Stimulated activated CD4-positive, alpha-beta T cell treated with anti-CD3 and anti-CD28 coated beads, Interleukin-1b, Interleukin-23, amount 100 ng/mL, for 1 hour (primary cell): ENCODE measurements around the gene FMO1.
"Not testable (repeated sequence)": the region's sequence is repeated elsewhere in the genome, so short reads cannot be mapped to it uniquely, and the experiment has no call there.

Experiments
- DNase-seq, 2 donors: peaks; one replicate each; pipeline ENCODE4 v3.0.0-alpha.2; 2020; ENCODE audit warnings: low read depth in 2 of 2

FMO1 gene

DNA sequence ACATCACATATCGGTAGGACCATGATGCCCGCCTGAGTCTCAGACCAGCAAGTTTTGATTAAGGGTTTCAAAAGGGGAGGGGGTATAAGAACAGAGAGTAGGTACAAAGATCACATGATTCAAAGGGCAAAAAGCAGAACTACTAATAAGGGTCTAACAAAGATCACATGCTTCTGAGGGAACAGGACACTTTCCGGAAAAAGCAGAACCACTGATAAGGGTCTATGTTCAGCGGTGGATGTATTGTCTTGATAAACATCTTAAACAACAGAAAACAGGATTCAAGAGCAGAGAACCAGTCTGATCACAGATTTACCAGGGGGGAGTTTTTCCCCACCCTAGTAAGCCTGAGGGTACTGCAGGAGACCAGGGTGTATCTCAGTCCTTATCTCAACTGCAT, 12.1 kb upstream of the FMO1 start:
- DNase-seq = not testable (repeated sequence)

DNA sequence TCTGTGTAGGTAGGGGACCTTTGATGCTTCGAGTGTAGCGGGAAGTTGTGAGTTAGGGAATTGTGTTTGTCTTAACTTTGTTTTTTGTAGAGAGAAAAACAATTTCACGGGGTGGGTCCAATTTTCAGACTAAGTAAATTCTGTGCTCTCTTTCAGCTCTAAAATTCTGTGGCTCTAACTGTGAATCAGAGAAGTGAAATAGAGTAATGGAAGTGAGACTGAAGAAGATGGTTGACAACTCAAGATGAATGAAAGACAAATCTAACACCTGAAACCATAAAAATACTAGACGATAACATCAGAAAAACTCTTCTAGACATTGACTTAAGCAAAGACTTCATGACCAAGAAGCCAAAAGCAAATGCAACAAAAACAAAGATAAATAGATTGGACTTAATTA, 4.4 kb upstream of the FMO1 start:
- no peak for DNase-seq

DNA sequence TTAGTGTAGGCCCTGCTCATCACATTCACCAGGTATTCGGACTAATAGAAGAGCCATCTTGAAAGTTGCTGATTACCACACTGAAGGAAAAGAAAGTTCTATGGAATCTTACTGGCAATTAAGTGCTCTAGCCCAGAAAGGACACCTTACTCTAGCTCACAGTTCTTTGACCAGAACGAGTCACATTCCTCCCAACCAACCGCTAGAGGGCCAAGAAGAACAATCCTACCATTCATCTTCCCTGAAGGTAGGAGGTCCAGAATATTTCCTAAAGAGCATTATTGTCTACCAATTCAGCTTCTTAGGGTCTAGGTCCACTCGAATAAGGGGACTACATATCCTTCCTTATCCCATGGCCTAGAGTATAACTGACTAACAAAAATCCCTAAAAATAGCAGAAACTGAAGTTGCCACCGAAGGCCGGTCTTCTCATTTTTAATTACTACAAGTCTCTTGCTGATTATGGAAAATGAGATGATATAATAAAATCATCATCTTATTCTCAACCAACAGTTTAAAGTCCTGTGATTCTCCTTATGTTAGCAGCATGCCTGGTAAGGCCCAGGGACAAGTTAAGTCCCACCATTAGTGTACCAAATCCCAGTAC, 2.7 kb upstream of the FMO1 start:
- DNase-seq = no peak

DNA sequence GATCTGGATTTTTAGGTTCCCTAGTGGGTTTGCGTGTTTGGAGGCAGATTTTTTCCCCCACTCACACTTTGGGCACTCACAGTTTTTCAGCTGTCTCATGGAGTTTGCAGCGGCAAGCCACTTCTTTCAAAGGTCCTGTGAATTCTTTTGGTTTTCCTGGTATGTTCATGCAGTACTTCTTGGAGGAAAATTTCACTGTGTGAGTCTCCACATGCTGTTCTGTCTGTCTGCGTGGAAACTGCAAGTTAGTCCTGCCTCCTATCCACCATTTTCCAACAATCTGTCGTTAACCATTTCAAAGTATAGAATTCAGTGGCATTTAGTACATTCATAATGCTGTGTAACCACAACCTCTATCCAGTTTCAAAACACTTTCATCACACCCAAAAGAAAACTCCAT, 793 bp upstream of the FMO1 start:
- no peak for DNase-seq

DNA sequence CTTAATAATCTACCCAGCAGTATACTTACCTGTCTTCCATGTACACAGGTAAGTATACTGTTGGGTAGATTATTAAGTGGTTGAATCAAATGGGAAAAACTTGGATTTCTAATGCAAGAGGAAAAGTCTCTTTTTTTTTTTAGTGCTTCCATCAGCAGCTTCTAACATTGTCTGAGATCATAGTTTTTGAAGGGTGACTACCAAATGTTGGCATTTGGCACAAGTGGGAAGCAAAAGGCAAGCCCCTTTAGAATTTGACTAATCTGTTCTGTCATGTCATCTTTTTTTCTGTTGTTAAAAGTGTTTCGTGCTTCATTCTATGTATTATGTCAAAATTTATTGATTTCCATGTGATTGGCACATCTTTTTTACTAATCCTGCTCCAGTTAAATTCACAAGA, 547 bp downstream of the FMO1 start:
- DNase-seq = no peak

DNA sequence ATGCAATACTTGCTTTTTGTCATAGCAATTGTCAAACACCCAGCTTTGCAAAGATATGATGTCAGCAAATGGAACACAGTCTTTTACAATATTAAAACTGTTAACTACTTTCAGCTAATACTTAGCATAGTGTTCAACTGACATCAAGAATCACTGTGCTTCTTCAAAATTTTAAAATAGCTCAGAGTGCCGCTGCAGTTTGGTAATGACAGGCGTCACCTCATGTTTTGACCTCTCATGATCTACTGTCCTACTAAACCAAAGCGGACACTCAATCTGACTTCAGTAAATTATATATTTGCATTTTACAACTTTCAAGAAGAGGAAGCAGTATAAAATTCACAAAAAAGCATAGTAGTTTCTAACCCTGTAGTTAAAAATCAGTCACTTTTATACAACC, 2.0 kb downstream of the FMO1 start:
- DNase-seq = no peak

DNA sequence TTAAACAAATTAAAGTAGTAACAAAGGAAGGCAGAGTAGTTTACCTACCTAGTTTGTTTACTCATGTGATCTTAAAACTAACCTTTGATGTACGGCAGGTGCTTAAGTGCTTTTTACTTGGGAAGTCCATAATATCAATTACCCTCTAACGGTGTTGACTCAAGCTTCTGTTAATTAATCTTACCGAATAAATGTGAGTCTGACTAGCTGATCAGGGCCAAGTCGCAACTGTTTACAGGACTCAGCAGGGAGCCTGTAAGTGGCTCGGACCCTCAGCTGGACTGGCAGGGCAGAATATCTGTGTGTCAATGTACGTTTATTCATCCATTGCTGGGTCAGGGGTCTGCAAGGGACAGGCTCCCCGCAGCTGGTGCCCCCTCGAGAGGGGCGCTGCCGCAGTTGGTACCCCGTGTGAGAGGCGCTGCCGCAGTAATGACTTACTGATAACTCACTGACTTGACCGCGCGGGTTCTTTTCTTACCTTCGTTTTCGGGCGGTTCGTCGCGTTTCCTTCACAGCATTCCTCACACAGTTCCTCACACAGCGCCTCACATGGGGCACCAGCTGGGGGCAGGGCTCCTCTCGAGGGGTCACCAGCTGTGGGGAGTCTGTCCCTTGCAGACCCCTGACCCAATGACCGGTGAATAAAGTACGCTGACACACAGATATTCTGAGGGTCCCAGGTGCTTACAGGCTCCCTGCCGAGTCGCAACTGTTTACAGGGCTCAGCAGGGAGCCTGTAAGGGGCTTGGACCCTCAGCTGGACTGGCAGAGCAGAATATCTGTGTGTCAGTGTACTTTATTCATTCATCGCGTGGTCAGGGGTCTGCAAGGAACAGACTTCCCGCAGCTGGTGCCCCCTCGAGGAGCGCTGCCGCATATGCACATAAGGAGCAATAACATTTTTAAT, 3.0 kb downstream of the FMO1 start:
- DNase-seq = no peak

DNA sequence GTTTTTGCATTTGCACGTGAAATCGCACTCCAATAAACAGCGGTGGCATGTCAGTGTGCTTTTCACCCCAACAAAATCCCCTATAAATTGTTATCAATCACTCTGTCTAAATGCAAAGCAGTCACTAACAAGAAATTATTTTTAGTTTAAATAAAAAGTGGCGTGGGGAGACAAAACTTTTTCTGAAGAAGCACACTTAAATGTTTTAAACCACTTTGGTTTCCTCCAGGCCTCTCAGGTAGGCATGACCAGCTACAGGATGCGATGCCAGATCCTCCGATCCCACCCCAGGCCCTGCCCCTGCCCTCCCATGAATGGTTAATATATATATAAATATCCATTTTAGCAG, 3.6 kb downstream of the FMO1 start:
- no peak for DNase-seq

DNA sequence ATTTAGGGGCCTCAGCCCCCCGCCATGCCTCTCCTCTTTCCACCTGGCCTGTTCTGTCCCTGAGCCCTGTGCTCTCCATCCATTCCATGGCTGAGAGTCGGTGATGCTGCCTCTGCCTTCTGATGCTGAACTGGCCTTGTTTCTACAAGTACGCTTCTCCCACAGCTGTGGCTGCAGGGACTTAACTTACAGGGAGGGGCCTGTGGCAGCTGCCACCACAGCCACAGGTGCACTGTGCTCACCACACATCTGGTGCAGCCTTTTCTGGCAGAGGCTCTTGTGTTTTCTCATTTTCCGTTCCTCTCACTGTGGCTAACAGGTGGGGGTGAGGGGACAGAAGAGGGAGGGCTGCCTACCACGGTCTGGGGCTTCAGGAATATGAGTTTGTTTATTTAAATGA, 4.2 kb downstream of the FMO1 start:
- DNase-seq = no peak

DNA sequence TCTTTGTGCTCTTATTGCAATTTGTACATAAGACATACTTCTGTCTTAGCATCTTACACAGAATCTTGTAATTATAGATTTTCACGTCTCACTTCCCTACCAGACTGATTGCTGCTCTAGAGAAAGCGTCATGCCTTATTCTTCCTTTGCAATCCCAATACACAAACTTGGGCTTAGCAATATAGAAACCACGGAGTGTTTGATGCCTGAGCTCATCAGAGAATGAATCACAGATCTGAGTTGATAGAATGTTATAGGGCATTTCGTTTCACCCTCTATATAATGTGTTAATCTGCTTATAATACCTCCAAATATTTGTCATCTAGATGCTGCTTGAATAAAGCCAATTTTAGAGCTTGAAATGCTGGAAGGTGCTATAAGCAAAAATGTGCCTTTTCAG, 6.6 kb downstream of the FMO1 start:
- no peak for DNase-seq

DNA sequence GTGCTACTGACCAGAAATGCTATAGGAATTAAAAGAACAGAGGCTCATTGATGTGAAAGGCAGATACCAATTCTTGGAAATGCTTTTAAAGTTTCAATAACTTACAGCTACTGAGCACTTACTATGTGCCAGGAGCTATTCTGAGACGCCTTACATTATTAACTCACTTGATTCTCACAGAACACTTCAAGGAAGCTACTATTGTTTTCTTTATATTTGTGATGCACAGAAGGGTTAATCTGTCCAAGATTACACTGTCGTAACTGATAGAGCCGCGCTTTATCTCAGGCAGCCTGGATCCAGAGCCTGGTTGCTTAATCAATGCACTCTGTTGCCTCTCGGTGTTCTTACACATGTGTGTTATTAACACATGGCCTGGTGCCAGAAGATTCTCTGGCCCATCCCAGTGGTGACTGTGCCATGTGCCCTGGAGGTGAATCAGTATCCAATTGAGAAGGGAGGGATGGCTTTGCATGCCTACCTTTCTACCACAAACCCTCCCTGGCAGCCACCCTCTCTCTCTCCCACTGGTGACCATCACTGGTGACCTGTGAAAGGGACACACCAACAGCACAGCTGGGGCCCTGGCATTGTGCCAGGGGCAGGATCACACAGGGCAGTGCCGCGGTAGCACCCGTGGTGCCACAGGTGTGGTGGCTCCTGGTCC, 8.8 kb downstream of the FMO1 start:
- DNase-seq = no peak

DNA sequence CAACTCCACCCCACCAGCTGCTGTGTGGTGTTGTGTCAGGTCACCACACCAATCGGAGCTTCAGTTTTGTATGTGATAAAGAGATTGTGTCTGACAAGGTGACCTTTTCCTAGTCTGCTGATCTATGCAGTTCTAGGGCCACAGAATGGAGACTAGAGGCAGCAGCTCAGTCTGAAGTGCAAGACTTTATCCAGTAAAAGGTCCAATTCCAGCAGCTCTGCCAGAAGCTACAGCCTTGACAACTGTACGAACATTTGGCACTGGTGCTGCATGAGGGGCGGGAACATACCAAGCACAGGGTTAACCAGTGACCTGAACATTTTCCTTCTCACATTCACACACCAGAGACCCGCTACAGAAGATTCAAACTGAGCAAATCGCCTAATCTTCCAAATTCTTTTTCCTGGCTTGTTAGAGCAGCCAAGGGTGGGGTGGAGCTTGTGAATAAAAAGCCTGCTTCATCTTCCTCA, 9.3 kb downstream of the FMO1 start:
- DNase-seq = no peak

DNA sequence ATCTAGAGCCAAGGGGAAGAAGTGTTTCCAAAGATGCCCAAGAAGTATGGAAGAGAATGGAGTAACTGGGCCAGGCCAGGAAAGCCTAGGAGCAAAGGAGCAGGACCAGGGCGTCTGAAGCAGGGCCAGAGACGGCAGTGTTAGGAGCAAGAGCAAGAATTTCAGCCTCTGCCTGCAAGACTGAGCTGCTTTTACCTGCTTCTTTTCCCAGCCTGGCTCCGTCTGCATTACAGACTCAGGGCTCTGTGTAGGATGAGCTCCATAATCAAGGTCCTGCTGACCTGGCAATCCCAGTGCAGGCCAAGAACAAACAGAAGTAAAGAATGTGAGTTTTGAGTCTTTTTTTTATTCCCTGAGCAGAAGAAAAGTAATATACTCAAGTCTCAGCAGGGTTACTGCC, 10.1 kb downstream of the FMO1 start:
- no peak for DNase-seq

DNA sequence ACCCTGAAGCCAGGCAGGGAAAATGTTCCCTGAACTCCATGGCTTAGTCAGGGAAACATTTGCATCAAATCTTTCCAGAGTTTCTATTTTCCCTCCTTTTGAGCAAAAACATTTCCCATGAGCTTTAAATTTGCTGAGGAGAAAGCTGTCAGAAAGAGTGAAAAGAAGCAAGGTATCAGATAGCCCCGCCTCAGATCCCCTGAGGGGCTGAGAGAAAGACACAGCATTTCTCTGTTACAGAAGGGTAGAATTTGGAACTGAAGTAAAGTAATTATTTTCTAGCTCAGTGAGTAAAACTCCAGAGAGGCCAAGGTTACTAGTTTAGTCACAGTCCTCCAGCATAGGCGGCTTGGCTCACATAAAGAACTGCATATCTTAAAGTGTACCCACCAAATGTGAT, 10.6 kb downstream of the FMO1 start:
- DNase-seq = no peak

DNA sequence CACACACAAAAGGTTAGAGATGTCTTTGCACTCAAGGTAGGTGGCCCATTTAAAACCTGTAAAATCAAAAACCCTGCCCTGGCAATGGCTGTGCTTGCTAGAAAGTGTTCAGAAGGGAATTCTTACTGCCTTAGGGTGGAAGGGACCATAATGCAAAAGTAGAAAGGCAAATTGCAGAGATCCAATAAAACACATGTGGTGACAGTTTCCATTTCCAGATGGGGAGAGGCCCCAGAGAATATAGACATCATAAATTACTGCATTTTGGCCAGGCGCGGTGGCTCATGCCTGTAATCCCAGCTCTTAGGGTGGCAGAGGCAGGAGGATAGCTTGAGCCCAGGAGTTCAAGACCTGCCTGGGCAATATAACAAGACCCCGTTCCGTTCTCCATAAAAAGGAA, 13.0 kb downstream of the FMO1 start:
- no peak for DNase-seq

DNA sequence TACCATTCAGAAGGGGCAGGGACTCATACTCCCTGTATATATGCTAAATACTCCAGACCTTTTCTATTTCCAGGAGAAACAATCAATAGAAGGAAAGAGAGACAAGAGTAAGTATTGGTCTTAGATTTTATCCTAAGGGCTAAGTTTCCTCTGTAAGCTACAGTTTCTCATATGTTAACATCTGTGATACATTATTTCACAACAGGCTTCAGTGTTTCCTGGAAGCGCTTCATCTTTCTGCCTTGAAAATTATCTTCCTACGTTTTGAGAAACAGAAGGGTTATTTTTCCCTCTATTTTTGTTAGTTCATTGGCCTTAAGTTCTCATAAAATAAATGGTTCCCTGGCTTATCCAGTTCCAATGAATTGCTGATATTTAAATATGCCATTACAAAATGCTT, 15.6 kb downstream of the FMO1 start:
- DNase-seq = no peak

DNA sequence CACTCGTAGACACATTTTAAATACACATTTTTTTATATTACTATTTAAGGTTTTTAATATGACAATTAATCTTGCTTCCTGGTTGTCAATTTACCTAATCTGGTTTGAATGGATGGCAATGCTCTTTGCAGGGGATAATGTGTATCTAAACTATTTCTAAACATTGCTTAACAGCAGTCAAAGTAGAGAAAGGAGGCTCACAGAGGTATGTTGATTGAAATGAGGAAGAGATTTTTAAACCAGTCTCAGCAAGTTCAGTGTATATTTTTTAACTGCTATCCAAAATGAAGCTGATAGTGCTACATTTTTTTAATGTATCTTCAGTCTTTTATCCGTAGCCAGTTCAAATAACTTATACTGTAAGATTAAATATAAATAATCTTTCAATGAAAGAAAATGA, 17.4 kb downstream of the FMO1 start:
- no peak for DNase-seq

DNA sequence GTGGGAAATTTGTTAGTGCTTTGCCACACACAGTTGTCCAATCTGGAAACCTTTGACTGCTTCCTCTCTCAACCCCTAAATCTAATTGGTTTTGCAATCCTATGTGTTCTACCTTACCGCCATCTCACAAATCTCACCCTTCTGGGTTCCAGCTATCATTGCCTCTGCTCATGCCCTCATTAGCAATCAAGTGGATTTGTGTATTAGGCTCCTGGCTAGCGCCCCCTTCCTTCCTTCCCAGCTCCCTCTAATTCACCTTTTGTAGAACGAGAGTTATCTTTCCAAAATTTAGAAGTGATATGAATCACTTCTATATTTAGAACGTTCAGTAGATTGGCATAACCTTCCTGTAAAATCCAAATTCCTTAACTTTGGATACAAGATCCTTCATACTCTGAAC, 18.6 kb downstream of the FMO1 start:
- DNase-seq = no peak

DNA sequence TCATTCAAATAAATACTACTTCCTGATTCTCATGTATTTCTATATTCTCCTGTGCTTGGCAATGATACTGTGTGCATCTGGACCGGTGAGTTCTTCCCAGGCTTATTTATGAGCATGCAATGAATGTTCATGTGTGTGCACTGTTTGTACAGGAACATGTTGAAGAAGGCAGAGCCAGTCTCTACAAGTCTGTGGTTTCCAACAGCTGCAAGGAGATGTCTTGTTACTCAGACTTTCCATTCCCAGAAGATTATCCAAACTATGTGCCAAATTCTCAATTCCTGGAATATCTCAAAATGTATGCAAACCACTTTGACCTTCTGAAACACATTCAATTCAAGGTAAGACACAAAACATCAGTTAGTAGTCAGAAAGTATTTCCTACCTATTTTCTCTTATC, 19.1 kb downstream of the FMO1 start:
- no peak for DNase-seq

DNA sequence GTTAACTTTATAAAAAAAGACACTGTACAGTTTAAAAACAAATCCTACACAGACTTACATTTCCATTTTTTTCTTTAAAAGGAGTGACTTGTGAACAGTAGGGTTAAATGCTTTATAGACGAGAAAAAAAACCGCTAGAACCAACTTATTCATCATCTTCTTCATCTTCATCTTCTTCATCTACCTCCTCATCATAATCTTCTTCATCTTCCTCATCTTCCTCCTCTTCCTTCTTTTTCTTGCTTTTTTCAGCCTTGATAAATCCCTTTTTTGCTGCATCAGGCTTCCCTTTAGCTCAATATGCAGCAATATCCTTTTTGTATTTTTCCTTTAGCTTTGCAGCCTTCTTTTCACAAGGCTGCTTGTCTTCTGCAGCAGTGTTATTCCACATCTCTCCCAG, 22.5 kb downstream of the FMO1 start:
- DNase-seq = no peak

DNA sequence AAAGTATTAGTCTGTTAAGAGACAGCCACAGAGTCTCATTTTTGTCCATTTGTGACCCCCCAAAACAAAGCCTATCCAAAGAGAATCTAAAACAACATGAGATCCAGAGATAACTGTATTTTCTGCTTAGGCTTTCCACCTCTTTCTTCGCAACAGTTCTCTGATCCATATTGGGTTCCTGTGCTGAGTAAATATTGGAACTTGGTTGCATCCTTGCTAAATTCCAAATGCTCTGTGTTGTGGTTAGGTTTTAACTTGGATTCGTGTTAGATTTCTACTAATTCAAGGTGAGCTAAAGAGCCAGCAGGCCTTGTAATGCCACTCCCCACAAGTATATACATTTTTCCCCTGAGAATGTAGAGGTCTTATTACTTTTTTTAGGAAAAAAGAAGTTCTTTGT, 29.2 kb downstream of the FMO1 start:
- DNase-seq = no peak

DNA sequence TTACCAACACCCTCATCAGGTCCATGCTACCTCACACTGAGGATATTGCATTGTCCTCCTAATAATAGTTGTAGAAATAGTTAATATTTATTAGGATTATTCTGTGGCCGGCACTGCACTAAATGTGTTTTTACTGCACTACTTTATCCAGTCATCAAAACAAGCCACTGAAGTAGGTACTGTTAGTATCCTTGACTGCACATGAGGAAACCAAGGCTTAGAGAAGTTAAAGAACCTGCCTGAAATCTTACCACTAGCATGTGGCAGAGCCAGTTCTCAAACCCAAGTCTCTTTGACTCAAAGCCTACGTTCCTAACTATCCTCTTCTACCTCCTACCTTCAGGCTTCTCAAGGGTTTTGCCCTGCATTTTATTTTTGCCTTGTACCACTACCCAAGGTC, 30.9 kb downstream of the FMO1 start:
- no peak for DNase-seq

DNA sequence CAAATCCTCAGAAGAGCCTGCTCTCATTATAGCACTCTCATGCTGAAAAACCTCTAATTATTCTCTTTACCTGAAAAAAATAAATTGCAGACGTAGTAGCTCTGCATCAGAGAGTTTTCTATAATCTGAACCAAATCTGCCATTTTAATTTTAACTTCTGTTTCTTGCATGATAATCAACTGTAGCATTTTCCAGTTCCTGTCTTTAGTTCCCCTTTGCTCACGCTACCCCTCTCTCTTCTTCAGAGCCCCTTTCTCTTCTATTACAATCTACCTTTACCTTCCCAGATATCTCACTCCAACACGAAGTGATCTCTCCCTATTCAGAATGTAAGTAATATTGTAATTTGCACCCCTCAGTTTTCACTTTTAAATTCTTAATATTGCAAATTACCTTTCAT, 31.4 kb downstream of the FMO1 start:
- DNase-seq = no peak
